ENCODE data around the gene ITIH2.

DNA sequence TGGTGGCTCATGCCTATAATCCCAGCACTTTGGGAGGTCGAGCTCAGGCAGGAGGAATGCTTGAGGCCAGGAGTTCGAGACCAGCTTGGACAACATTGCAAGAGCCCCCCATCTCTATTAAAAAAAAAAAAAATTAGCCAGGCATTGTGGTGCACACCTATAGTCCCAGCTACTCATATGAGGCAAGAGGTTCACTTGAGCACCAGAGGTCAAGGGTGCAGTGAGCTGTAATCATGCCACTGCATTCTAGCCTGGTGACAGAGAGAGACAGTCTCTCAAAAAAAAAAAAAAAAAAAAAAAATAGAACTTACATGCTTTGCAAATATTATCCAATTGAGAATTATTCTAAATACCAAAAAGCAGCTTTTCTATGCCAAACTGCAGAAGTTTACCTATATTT is 73.7 kb downstream of the ITIH2 start:
- TF ChIP-seq, protein P1, sequence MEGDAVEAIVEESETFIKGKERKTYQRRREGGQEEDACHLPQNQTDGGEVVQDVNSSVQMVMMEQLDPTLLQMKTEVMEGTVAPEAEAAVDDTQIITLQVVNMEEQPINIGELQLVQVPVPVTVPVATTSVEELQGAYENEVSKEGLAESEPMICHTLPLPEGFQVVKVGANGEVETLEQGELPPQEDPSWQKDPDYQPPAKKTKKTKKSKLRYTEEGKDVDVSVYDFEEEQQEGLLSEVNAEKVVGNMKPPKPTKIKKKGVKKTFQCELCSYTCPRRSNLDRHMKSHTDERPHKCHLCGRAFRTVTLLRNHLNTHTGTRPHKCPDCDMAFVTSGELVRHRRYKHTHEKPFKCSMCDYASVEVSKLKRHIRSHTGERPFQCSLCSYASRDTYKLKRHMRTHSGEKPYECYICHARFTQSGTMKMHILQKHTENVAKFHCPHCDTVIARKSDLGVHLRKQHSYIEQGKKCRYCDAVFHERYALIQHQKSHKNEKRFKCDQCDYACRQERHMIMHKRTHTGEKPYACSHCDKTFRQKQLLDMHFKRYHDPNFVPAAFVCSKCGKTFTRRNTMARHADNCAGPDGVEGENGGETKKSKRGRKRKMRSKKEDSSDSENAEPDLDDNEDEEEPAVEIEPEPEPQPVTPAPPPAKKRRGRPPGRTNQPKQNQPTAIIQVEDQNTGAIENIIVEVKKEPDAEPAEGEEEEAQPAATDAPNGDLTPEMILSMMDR (IDR thresholded peaks at IDR 0.05; ENCODE audit: poor library complexity) = no peak
- TF ChIP-seq EZH2 (IDR thresholded peaks at IDR 0.05; ENCODE audit: borderline replicate concordance) = no peak

All from hepatocyte (in vitro differentiated cells).